HG03575 (cell line): ENCODE measurements around the gene SLC17A9.
"Not testable (repeated sequence)": the region's sequence is repeated elsewhere in the genome, so short reads cannot be mapped to it uniquely, and the experiment has no call there.

Experiments used
- ATAC-seq: cut with Tn5 transposase; IDR thresholded peaks from one replicate; pipeline ENCODE4 v1.9.1; 2021; ENCODE audit not compliant: unreplicated experiment, insufficient number of reproducible peaks, low FRiP score; ENCODE audit errors: extremely low read depth

Gene SLC17A9

DNA sequence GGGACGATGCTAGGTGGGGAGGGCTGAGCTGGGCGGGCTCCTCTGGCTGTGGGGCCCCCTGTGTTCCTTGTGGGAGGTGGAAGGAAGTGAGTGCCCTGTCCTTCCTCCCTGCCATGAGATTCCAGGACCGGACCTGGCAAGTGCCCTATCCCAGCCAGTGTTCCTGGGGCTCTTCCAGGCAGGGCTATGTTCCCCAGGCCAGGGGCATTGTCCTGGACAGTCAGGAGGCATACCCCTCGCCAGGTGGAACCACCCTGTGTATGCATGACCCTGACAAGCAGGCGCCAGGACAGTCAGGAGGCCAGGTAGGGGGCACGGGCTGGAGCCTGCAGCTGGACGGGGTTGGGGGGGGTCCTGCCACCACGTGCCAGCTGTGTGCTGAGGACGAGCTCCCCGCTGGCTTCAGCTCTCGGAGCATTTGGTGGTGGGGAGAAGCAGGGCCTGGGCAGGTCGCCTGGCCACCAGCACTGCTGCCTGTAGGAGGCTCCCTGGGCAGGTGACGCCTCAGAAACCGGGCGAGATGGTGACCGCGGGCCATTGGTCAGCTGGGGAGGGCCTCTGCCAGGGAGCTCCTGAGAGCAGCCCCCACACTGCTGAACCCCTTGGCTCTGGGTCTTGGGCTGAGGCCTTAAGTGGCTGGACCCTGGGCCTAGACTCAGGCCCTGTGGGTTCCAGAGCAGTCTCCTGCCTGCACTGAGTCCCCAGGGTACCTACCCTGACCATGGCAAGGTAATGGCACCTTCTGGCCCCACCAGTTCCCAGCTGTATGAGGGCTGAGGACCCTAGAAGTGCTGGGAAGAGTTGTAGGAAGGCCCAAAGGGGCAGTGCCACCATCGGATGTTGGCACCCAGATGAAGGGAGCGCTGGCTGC is 694 bp downstream of the SLC17A9 start:
- ATAC-seq, result no peak

DNA sequence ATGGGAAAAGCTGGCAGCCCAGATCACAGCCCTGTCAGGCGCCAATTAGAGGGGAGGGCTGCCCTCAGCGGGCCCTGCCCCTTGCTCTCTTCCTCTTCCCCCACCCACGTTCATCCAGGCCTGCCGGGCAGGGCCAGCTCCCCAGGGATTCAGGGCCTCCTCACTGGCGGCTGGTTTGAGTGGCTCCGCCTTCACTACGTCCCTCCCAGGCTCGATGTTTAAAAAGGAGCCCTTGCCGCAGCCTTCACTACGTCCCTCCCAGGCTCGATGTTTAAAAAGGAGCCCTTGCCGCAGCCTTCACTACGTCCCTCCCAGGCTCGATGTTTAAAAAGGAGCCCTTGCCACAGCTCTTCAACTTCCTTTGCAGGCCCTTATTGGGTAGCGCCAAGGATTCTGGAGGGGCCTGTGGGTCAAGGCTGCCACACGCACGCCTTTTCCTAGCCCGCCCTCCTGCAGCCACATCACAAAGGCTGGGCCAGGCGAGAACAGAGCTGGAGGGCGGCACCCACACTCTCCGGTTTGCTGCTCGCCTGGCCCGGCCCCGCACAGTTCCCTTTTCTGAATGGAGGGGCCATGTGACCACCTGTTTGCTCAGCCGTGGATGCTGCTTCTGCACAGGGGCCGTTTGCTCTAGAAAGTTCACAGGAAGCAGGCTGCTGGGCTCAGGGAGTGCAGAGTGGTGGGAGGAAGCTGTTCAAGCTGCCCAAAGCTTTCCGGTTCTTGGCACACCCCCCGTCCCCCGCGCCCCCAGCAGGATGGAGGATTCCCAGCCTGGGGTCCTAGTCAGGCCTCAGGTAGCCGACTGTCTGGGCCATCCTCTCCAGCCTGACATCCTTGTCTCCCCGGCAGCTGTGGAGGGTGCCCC is 1.6 kb downstream of the SLC17A9 start:
- ATAC-seq, result no peak

DNA sequence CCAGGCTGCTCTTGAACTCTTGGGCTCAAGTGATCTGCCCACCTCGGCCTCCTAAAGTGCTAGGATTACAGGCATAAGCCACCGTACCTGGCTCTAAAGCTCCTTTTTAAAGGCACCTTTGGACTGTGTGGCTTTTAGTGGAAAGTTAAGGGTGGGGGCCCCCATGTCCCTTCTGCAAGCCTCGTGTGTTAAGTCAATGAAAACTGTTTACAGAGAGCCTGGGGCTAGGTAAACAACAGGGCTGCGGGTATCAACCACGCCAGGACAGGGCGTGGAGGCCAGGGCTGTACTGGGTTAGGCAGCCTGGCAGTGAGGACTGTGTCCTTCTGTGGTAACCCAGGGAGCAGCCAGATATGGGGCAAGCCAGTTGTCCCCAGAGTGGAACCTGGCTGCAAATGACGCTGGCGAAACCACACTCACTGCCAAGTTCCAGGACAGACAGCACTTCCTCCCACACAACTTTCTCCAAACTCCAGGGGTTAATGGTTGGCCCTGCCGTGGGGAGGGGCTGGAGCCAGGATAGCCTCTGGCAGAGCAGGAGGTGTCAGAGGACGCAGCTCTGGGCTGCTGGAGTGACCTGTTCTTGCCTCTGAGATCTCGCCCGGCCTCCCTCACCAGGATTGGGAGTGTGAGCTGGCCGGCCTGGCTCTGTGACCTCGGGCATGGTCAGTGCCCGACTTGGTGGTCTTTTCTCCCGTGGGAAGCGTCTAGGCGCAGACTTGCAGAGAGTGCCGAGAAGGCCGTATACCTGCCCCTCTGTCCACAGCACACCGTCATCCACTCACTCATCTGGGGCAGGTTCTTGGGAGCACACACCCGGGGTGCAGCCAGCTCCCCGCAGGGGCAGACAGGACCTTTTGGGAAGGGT is 3.2 kb downstream of the SLC17A9 start:
- ATAC-seq, result no peak

DNA sequence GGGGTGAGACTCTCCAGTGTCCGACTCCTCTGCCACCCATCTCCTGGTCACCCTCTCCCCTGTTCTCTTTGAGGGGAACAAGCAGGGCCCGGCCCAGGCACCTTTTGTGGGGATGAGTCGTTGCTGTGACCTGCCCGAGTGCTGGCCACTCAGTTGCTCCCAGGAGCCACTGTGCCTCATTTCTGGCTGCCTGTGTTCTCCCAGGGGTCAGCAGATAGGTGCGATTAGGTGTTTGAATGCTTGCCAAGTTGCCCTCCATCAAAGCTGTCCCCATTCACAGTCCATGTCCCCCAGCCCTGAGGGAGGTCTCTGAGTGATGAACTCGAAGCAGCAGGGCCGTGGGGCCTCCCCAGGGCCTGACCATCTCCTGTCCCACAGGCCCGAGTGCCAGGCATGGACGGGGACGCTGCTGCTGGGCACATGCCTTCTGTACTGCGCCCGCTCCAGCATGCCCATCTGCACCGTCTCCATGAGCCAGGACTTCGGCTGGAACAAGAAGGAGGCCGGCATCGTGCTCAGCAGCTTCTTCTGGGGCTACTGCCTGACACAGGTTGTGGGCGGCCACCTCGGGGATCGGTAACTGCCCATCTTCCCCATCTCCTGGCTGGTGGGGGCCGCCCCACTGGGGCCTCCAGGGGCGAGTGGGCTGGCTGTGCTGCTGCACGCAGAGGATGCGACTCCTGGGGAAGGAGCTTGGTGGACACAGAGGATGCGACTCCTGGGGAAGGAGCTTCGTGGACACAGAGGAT is 4.1 kb downstream of the SLC17A9 start:
- no peak for ATAC-seq

DNA sequence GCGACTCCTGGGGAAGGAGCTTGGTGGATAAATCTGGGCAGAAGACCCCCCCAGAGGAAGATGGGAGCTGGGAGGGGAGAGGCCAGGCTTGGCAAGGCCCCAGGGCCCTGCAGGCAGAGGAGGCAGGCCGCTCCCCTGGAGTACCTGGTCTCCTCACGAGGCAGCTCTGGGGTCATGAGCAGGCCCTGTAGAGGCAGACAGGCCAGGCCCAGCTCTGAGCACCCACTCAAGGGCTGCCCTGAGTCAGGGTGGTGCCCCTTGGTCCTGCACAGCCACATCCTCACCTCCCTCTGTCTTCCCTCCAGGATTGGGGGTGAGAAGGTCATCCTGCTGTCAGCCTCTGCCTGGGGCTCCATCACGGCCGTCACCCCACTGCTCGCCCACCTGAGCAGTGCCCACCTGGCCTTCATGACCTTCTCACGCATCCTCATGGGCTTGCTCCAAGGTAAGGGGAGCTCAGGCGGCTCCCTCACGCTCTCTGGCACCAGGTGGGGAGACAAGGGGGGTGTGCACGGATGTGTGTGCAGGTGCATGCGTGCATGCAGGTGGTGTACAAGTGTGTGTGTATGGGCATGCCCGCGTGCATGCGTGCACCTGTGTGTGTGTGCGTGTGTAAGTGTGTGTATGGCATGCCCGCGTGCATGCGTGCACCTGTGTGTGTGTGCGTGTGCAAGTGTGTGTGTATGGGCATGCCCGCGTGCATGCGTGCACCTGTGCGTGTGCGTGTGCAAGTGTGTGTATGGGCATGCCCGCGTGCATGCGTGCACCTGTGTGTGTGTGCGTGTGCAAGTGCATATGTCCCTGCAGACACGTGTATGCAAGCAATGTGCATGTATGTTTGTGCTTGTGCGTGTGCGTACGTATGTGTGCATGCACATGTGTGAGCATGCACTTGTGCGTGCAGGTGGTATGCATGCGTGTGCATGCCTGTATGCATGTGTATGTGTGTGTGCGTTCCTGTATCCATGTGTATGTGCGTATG is 4.9 kb downstream of the SLC17A9 start:
- no peak for ATAC-seq

DNA sequence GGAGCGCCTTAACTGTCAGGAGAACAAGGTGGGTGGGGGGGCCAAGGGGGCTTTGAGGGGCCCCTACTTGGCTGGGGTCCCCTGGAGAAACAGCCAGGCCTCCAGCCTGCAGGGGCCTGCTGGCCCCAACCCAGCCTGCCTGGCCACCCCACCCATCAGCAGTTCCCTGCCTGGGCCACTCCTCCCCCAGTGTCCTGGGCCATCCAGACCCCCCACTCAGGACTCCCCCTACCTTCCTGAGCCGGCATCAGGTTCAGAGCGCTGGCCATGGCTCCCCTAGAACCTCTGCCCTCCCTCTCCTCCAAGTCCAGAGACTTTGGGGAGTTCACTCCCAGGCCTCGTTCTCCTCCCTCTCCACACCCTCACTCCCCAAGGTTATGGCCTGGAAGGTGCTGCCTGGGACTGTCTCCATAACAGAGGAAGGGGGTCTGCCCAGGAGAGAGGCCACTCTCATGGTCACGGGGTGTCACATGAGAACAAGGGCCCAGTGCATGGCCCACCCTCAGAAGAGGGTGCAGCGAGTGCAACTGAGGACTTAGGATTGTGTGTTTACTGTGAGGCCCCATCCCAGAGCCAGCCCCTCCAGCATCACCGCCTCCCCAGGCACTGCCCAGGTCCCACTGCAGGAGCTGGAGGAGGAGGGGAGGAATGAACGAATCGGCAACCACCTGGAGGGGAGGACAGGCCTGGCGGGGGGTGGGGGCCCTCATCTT is 6.0 kb downstream of the SLC17A9 start:
- ATAC-seq, result no peak

DNA sequence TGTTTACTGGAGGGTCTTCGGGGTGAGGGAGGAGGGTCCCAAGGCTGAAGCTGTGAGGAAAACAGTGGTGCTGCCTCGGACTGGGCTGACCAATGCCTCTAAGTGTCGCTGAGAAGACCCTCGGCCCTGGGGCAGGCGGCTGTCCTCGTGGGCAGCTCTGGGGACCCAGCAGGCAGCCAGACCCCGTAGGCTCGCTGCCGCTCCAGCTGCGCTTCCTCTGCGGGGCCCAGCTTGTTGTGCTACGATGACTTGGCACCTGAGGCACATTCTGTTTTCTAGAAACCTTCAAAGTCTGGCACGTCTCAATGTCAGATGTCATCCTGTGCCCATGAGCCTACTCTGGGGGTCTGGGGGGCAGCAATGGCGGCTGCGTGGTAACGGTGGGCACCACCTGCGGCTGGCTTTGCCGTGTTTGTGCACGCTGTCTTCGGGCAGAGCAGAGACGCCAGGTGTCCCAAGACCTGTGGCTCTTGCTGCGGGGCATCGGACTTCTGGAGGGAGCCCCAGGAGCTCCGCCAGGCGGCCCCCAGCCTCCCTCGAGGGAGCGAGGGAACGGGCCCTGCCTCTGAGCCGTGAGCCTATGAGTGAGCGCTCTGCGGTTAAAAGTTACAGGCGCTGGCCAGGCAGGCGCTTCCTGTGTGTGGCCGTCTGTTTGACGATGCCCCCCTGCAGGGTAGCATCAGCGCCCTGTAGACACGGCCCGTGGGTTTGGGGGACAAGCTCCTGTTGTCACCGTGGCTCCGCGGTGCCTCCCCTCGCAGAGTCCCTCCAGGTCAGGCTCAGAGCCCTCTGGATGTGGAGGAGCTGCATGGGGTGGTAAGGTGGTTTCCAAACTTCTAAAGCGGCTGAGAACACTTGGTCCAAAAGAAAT is 6.8 kb downstream of the SLC17A9 start:
- no peak for ATAC-seq

DNA sequence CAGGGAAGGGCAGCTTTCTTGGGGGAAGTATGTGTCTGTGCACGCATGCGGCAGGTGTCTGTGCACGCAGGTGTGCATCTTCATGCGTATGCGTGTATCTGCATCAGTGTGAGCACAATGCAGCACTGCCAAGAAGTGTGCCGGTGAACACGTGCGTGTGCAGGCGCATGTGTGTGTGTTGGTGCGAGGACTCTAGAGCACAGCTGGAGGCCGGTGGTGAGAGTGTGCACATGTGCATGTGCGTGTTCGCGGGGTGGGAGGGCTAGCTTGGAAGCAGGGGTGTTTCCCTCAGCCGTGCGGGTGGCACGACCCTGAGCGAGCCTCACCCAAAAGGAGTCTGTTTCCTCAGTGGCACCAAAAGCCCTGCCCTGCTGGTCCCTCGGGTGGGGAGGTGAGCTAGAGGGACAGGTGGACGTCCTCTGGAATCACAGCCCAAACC is 7.5 kb downstream of the SLC17A9 start:
- no peak for ATAC-seq

DNA sequence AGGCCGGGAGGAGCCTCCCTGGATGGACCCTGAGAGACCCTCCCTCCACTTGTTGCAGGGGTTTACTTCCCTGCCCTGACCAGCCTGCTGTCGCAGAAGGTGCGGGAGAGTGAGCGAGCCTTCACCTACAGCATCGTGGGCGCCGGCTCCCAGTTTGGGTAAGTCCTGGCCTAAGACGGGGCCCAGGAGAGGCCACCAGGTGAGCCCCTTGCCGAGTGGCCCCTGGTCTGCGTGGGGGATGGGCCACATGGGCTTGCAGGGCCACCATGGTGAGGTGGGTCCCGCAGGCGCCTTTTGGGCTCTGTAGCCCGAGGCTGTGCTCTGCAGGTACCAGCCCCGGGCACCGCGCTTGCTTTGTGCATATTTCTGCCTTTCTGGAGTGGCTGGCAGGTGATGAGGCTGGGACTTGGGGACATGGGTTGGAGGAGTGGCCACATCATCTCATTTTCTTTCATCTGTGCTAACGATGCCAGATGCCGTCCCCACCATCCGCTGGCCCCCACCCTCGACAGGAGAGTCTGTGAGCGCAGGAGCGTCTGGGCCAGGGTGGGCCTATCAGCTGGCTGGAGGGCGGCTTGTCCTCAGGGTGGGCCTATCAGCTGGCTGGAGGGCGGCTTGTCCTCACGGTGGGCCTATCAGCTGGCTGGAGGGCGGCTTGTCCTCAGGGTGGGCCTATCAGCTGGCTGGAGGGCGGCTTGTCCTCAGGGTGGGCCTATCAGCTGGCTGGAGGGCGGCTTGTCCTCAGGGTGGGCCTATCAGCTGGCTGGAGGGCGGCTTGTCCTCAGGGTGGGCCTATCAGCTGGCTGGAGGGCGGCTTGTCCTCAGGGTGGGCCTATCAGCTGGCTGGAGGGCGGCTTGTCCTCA is 8.2 kb downstream of the SLC17A9 start:
- not testable (repeated sequence) for ATAC-seq

DNA sequence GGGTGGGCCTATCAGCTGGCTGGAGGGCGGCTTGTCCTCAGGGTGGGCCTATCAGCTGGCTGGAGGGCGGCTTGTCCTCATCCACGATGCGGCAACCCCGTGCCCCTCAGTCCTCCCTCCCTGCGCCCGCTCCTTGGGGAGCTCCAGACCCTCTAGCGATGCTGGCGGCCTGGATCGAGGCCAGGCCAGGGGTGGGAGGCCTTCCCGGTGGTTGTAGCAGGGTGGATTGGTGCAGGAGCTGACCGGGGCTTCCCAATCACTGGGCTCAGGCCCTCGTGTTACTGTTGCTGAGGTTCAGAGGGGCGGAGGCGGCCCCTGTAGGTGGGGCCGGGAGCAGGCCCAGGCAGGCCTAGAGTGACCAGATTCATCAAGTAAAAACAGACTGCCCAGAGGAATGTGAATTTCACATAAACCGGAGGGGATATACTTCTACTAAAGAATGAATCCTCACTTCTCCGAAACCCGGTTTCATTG is 8.8 kb downstream of the SLC17A9 start:
- no peak for ATAC-seq

DNA sequence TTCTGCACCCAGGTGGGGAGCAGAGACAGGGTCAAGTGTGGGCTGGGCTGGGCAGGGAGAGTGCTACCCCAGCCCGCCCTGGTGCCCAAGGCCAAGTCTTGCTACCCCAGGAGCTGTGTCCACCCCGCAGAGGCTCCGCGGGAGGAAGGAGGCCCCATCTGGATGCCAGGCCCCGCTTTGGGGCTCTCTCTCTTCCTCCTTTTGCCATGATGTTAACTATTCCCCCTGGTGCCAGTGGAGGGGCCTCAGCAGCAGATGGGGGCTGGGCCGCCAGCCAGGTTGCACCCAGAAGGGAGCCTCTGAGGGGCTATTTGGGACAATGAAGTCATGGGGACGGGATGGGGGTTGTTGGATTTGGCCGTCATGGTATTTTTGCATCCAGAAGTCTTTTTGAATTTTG is 9.3 kb downstream of the SLC17A9 start:
- ATAC-seq, result no peak

DNA sequence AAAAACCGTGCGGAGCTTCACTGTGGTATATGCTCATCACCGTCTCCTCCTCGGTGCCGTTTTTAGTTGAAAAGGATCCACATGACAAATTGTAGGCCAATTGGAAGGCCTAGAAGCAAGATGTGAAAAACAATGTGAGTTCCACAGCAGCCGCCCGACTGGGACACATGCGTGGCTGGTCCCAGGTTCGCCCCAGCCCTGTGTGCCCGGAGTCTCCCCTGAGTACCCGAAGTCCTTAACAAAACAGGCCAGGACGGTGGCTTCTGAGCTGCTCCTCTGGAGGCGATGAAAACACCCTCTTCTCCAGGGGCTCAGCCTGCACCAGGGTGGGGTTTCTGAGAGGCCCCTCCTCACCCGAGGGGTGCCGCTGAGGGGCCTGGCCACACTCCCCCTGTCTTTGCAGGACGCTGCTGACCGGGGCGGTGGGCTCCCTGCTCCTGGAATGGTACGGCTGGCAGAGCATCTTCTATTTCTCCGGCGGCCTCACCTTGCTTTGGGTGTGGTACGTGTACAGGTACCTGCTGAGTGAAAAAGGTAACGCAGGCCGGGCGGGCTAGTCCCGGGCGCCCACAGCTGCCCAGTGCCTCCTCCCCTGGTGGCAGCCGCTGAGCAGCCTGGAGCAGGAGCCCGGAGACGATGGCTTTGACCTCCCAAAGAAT is 9.8 kb downstream of the SLC17A9 start:
- ATAC-seq, result no peak

DNA sequence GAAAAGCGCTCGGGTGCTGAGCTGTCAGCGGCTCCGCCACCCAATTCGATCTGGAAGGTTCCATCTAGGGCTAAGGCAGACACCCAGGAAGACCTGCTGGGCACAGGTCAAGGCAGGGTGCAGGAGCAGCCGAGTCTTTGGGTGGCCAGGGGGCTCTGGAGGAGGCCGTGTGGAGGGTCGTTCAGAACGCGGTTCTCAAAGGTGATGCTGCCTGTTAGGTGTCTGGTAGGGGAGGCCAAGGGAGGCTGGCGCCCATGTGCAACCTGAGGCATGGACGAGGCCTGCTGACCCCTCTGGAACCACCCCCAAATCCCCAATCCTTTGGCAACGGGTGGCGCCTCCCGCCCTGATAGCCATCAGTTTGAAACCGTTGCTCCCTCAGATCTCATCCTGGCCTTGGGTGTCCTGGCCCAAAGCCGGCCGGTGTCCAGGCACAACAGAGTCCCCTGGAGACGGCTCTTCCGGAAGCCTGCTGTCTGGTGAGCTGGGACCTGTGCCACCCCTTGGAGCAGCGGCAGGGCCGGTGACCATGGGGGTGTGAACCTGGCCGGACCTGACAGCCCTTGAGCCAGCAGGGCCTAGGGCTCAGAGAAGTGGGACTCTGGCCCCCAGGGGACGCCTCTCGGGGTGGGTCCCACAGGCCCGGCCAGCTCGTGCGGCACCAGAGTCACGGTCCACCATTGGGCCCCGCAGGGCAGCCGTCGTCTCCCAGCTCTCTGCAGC is 10.5 kb downstream of the SLC17A9 start:
- ATAC-seq, result no peak
